HG03095 (cell line): ENCODE measurements around the gene KCNQ1OT1.
"Not testable (repeated sequence)": the region's sequence is repeated elsewhere in the genome, so short reads cannot be mapped to it uniquely, and the experiment has no call there.

Source experiments
- ATAC-seq: cut with Tn5 transposase; IDR thresholded peaks from one replicate; pipeline ENCODE4 v1.9.1; 2021; ENCODE audit warnings: moderate library complexity; ENCODE audit not compliant: unreplicated experiment

KCNQ1OT1 gene

DNA sequence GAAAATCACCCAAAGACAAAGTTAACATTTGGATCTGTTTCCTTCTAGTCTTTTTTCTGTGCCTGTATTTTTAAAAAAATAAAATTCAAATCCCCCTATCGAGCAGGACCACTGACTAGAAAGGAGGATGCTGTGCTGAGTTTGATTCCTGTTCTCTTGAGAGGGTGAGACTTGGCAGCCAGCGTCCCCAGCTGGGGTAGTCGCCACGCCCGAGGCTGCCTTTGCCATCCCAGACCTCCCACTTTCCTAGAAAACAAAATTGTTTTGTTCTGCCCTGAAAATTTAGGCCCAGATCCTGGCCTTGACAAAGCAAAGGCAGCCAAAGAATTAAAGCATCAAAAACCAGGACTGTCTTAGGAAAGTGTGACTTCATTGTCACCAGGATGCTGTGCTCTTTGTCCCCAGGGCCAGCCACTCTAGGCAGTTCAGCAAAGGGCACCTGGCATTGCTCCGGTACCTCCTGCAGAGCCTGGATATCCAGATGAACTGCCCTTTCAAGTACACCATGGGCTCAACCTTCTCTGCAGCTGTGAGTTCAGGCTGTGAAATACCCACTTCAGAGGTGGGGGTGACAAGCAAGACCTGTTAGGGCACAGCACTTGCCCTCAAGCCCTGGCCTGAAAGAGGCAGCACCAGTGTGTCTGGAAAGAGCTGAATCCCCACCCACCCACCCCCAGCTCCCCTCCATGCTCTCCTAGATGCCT, 44.6 kb downstream of the KCNQ1OT1 start:
- ATAC-seq: no peak

DNA sequence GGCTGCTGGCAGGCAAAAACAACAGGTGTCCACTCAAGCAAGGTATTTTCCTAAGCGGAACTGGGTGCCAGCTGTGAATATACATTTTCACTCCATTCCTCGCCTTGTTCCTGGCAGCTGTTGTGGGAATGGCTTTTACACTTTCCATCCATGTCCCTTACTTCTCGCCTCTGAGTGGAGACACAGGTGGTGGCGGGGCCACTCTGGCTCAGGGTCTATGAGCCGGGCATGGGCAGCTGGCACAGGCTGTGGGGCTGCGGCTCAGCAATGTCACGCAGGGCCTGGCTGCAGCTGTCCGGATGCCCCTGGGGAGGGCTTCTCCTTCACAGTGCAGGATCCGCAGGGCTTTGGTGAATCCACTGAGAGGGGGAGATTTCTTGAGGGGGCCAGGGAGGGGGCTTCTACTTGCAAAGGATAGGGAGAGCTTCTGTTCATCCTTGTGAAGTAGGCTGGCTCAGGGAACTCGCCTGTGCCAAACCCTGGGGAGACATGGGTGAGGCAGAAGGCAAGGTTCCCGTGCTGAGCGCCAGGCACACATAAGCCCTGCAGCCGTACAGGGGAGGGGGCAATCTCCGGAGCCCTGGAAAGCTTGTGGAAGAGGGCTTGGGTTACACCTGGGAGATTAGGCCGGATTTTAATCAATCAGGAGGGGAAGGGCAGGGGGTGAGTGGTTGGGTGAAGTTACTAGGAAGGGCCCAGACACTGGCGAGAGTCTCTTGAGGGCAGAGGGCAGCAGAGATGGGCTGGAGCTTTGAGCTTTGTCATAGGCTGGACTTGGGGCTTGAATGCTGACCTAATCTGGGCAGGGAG, 45.7 kb downstream of the KCNQ1OT1 start:
- no peak for ATAC-seq

DNA sequence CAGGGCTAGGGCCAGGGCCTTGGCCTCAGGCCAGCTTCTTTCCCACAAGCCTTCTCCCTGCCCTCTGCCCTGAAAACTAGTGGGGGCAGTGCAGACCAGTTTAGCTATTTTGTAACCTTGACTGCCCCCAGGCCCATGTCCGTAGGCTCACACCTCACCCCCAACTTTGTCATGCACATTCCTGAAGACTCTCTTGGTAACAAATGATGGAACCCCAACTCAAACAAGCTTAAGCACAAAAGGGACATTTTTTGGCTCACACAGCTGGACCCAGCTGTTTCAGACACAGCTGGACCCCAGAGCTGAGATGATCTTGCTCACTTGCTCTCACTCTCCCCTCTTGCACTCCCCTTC, 46.6 kb downstream of the KCNQ1OT1 start:
- no peak for ATAC-seq

DNA sequence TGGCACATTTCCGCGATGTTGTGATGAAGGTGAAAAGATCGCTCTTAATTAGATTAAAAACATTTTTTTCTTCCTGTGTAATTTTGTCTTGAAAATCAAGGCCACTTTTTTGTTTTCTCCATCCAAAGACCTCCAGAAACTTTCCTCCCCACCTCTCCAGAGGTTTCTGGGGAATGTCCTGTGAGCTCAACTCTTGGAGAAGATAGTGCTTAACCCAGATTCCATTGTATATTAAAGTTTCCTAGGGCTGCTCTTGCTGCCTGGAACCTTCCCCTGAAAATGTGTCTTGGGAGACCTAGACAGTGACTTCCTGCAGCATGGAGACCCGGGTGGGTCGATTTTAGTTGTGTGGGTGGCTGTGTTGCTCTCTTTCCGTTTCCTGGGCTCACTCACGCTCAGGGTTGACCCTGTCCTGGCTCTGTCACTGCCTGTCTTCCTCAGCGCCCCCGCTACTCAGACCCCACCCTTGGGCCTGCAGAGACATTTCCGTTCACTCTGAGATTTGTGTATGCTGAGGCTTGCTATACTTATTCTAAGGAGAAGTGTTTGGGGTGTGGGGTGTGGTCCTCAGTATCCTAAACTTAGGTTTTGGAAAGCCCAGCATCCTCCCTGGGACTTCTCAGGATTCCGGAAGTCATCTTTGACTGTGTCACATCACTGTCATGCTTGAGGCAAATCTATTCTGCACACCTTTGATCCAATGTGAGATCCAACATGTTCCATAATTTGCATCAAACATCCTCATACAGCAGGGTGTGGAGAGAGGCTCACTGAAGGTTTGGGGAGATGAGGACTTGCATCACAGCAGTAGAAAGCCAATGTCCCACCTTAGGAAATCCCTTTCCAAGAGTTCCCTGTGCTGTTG, 47.2 kb downstream of the KCNQ1OT1 start:
- no peak for ATAC-seq

DNA sequence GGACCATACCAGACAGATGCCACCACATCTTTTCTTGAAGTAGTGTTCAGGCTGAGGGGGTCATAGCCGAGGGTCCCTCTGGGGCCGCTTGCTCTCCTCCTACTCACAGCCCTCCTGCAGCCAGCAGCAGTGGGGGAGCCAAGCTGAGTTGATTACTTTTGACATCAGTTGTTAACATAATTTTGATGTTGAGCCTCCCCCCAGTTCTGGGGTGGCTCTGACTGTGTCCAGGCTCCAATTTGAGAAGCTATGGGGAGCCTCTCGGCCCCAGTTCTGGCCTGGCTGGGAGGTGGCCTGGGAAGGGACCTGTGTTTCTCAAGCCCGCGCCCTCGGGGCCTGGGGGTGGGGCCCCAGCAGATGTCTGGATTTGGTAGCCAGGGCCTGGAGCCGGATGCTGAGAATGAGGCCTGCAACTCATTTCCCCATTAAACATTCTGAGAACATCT, 47.9 kb downstream of the KCNQ1OT1 start:
- ATAC-seq: no peak

DNA sequence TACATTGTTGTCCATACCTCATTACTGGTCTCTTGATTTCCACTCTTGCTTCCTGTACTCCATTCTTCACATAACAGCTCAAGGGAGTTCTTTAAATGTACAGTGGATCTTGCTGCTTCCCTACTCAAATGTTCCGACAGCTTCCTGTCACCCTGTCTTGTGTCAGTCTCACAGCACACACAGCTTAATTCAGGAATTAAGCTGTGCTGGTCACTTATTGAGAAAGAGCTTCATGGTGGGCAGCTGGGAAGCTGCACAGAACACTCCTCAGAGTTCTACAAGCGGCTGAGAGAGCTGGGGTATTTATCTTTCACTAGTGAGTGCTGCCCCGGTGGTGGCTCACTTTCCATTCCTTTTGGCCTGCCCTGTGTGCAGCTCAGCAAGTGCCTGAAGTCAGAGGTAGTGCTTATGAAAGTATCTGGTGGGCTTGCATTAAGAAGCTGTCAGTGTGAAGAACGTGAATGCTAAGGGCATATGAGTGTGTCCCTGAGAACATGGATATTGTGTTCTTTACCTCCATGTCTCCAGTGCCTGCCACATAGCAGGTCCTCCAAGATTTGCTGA, 48.7 kb downstream of the KCNQ1OT1 start:
- ATAC-seq: no peak

DNA sequence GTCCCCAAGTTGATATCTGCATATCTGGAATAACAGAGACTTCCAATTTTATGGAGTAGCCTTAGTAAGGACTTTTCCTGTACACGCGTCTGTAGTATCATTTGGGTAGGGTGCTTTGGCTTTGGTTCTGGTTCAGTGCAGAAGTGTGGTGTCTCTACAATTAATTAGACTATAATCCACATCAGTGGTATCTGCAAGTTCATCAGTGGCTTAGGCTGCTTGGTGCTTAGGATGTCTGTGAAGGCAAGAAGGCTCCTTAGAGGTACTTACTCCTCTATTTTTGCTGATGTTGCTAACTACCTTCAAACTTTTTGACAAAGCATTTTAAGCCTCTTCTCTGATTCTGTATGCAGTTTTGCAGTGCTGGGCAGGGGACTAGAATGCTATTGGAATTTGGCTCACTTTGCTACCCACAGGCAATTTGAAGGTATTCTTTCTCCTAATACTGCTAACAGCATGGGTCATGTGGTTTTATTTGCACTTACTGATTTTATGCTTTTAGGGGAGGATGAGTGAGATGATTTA, 49.4 kb downstream of the KCNQ1OT1 start:
- no peak for ATAC-seq

DNA sequence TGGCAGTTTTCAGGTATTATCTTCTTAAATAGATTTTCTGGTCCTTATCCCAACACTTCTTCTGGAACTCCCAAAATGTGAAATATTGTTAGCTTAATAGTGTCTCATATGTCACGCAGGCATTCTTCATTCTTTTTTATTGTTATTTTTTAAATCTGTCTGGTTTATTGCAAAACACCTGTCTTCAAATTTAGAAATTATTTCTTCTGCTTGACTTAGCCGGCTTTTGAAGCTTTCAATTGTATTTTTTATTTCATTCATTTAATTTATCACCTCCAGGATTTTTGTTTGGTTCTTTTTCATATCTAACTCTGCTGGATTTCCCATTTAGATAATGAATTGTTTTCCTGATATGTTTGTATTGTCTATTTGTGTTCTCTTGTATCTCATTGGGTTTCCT, 49.9 kb downstream of the KCNQ1OT1 start:
- ATAC-seq: no peak

DNA sequence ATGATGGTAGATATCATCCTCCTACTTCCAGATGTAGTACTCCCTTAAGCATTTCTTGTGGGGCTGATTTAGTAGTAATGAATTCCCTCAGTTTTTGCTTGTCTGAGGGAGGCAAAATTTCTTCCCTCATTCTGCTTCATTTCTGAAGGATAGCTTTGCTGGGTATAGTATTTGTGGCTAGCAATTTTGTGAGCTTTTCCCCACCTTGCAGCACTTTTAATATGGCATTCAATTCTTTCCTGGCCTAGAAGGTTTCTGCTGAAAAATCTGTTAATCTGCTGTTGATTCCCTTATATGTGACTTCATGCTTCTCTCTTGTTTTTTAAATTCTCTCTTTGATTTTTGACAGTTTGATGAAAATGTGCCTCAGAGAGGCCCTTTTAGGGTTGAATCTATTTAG, 50.4 kb downstream of the KCNQ1OT1 start:
- no peak for ATAC-seq

DNA sequence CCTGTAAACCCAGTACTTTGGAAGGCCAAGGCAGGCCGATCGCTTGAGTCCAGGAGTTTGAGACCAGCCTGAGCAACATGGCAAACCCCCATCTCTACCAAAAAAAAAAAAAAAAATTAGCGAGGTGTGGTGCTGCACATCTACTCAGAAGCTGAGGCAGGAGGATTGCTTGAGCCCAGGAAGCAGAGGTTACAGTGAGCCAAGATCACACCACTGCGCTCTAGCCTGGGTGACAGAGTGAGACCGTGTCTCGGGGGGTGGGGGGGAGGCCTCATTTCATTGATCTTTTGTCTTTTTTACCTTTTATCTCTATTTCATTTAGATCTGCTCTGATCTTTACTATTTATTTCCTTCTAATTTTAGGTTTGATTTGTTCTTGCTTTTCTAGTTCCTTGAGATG, 51.8 kb downstream of the KCNQ1OT1 start:
- ATAC-seq: no peak

DNA sequence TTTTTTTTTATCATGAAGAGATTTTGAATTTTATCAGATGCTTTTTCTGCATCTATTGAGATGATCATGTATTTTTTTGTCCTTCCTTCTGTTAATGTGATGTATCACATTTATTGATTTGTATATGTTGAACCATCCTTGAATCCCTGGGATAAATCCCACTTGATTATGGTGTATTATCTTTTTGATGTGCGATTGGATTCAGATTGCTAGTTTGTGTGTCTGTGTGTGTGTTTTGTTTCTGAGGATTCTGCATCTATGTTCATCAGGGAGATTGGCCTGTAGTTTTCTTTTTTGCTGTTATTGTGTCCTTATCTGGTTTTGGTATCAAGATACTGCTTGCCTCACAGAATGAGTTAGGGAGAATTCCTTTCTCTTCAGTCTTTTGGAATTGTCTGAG, 52.6 kb downstream of the KCNQ1OT1 start:
- no peak for ATAC-seq

DNA sequence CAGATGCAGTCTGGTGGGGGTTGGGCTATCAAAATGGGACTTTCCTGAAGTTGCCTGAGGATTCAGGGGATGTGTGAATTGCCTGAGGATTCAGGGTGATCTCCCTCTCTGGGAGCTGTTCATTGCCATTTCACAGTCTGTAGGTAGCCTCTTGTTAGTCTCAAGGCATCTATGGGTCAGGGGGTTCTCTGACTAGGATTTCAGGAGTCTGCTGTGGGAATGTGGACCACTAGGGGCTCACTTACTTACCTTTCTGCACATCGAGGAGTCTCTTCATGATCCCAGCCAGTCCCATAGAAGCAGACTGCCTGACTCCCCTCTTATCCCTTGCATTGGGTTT, 54.0 kb downstream of the KCNQ1OT1 start:
- no peak for ATAC-seq

DNA sequence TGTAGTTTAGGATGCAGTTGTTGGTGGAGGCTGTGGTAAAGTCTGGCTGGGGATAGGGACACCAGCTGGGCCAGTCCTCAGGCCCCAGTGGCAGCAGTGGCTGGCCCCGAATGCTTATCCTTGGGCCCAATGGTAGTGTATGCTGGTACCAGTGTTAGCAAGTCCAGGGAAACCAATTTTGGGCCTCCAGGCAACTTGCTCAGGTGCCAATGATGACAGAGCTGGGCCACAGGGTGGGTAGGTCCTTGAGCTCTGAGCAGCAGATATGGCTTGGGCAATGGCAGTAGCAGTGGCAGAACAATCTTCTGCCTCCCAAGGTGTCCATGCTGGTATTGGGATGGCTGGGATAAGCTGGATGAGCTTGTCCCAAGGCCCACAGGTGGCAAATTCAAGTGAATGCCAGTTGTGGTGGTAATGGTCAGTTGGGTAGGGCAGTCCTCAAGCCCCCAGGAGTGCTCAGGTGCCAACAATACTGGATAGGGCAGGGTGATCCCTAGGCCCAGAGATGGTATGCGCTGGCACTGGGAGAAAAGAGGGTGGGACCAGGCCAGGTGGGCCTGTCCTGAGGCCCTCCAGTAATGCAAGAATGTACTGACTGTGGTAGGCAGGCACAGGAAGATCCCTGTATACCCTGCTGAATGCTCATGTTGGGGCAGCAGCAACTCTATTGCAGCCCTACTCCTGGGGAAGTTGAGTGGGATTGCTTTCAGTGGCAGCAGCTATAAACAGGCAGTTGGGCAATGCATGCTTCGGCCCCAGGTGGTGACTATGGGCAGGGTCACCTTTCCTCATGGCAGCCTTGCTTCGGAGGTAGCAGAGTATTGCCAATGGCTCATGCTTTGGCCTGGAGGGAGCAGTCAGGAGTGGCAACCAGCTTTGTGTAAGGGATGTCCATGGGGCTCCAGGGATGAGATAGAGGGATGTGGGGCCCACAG, 54.7 kb downstream of the KCNQ1OT1 start:
- no peak for ATAC-seq

DNA sequence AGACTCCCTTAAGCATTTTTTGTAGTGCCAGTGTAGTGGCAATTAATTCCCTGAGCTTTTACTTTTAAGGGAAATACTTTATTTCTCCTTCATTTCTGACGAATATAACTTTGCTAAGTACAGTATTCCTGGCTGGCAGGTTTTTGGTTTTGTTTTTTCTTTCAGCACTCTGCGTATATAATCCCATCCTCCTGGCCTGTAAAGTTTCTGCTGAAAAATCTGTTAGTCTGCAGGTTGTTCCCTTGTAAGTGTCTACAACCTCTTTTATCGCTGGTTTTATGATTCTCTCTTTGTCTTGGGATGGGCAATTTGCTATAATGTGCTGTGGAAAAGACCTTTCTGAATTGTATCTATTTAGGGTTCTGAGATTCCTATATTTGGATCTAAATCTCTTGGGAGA, 56.0 kb downstream of the KCNQ1OT1 start:
- ATAC-seq: no peak

DNA sequence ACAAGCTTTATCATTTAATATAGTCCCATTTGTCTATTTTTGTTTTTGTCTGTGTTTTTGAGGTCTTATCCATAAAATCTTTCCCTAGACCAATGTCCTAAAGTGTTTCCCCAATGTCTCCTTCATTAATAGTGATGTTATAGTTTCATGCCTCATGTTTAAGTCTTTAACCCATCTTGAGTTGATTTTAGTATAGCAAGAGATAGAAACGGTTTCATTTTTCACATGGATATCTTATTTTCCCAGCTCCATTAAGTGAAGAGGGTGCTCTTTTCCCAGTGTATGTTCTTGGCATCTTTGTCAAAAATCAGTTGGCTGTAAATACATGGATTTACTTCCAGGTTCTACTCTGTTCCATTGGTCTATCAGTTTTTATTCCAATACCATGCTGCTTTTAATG, 58.2 kb downstream of the KCNQ1OT1 start:
- no peak for ATAC-seq

DNA sequence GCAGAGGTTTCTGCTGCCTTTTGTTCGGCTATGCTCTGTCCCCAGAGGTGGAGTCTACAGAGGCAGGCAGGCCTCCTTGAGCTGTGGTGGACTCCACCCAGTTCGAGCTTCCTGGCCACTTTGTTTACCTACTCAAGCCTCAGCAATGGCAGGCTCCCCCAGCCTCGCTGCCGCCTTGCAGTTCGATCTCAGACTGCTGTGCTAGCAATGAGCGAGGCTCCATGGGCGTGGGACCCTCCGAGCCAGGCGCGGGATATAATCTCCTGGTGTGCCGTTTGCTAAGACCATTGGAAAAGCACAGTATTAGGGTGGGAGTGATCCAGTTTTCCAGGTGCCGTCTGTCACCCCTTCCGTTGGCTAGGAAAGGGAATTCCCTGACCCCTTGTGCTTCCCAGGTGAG, 60.0 kb downstream of the KCNQ1OT1 start:
- ATAC-seq: not testable (repeated sequence)

DNA sequence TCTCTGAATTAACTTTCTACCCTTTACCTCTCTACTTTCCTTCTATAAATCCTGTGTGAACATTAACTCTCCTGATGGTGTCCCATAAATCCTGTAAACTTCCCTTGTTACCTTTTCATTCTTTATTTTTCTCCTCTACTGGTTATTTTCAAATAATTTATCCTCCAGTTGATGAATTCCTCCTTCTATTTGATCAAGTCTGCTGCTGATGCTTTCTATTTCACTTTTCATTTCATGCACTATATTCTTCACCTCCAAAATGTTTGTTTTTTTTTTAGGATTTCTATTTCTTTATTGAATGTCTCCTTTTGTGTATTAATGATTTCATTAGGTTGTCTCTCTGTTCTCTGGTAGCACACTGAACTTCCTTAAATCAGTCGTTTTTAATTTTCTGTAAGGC, 68.6 kb downstream of the KCNQ1OT1 start:
- no peak for ATAC-seq

DNA sequence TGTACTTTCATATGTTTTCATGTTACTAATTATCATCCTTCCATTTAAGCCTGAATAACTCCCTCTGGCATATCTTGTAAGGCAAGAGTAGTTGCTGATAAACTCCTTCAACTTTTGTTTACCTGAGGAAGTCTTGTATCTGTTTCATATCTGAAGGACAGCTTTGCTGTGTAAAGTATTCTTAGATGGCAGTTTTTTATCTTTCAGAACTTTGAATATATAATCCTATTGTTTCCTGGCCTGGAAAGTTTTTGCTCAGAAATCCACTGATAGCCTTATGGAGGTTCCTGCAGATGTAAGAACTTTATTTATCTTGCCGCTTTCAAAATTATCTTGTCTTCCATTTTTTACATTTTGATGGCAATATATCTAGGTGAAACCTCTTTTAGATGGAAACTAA, 69.1 kb downstream of the KCNQ1OT1 start:
- ATAC-seq: no peak

DNA sequence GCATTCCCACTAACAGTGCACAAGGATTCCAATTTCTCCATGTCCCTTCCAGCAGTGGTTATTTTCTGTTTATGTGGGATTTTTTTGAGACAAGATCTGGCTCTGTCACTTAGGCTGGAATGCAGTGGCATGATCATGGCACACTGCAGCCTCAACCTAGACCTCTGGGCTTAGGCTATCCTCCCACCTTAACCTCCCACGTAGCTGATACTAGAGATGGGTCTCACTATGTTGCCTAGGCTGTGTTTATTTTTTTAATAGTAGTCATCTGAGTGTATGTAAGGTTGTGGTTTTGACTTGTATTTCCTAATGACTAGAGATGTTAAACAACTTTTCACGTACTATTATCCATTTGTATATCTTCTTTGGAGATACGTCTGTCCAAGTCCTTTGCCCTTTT, 74.6 kb downstream of the KCNQ1OT1 start:
- no peak for ATAC-seq

DNA sequence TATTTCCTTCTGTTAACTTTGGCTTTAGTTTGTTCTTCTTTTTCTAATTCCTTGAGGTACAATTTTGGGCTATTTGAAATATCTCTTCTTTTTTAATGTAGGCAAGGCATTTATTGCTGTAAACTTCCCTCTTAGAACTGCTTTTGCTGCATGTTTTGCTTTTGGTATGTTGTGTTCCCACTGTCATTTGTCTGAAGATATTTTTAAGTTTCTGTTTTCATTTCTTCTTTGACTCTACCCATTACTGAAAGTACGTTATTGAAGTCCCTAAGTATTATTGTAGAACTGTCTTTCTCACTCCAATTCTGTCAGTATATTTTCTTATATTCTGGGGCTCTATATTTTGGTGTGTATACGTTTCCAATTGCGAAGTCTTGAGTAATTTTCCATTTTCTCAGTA, 77.9 kb downstream of the KCNQ1OT1 start:
- ATAC-seq: peak; percentile 62
